ENCODE measurements around the gene TRIP10. TPM values are rescaled to one million over a fixed set of nuclear protein-coding genes. Genes with fewer than 3 reads are reported as not detected.
"Not testable (repeated sequence)": the region's sequence is repeated elsewhere in the genome, so short reads cannot be mapped to it uniquely, and the experiment has no call there.

The TRIP10 gene
- total and polyA plus RNA-seq, 11 donors, result 62.5 to 172 (median 85.8) TPM

DNA sequence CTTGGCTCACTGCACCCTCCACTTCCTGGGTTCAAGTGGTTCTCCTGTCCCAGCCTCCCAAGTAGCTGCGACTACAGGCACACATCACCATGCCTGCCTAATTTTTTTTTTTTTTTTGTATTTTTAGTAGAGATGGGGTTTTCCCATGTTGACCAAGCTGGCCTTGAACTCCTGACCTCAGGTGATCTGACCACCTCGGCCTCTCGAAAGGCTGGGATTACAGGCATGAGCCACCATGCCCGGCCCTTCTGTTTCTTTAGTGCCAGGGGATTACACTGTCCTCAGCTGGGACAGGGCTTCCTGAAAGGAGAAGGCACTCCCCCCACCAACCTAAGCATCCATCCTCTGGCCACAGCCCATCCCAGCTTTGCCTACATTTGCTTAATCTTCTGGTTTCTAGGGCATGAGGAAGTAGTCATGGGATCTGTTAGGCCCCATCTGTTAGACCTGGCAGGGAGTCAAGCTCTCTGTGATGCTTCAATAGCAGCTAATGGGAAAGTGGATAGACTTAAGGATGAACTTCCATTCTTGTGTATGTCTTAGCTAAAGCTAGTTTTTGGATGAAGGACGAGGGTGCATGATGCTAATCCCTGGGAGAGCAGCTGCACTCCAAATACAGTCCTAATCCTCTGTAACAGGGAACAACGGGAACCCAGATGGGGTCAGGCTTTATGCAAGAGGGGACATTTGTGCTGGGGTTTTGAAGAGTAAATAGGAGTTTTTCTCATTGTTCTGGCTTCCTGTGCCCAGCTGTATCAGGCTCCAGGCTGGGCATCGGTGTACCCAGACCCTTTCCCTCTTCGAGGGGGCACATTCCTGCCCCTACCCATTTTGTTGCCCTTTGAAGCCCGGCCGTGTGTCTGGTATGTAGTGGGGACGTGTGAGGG lies 35.6 kb downstream of the TRIP10 start:
- intact Hi-C loops (cut with DNase I), result loop anchor here in 1 of 10 donors (10.0 kb wide), 1 partner anchor 130 kb away; no protein-coding TSS in a partner anchor
- 75 to 84% (median 80%) methylated on average over 11 of the region's 11 CpGs for WGBS, 4 donors
- no peaks in the 10 kb centered on the region for H3K36me3 ChIP-seq
- H3K27me3 ChIP-seq, result peaks cover 0 to 6% (median 0%) of the 10 kb centered on the region in 9 donors
- H3K4me1 ChIP-seq, result peaks cover 0 to 18% (median 0%) of the 10 kb centered on the region in 12 donors
- ATAC-seq, result peak in 1 of 4 donors; percentile 32
- peak in 1 of 5 donors; percentile 36 for DNase-seq
- H3K9me3 ChIP-seq, result no peaks in the 10 kb centered on the region
- peak overlapping the region in 1 of 12 donors; percentile 12 for H3K4me3 ChIP-seq
- no peak overlapping the region for H3K27ac ChIP-seq
- TF ChIP-seq, protein P1, sequence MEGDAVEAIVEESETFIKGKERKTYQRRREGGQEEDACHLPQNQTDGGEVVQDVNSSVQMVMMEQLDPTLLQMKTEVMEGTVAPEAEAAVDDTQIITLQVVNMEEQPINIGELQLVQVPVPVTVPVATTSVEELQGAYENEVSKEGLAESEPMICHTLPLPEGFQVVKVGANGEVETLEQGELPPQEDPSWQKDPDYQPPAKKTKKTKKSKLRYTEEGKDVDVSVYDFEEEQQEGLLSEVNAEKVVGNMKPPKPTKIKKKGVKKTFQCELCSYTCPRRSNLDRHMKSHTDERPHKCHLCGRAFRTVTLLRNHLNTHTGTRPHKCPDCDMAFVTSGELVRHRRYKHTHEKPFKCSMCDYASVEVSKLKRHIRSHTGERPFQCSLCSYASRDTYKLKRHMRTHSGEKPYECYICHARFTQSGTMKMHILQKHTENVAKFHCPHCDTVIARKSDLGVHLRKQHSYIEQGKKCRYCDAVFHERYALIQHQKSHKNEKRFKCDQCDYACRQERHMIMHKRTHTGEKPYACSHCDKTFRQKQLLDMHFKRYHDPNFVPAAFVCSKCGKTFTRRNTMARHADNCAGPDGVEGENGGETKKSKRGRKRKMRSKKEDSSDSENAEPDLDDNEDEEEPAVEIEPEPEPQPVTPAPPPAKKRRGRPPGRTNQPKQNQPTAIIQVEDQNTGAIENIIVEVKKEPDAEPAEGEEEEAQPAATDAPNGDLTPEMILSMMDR (IDR thresholded peaks at IDR 0.05), result no peak
- no peak for TF ChIP-seq POLR2A (IDR thresholded peaks at IDR 0.05)

- H3K27ac ChIP-seq, ATAC-seq, H3K9me3 ChIP-seq, H3K4me3 ChIP-seq, H3K27me3 ChIP-seq, H3K36me3 ChIP-seq, DNase-seq: not testable (repeated sequence)
- H3K4me1 ChIP-seq, result peaks cover 0 to 21% (median 0%) of the 10 kb centered on the region in 12 donors
- intact Hi-C loops (cut with DNase I), result loop anchor here in 1 of 10 donors (10.0 kb wide), 1 partner anchor 131 kb away; no protein-coding TSS in a partner anchor
These were observed 36.6 kb downstream of the TRIP10 start for GRCh38 chr19:6776045-6776444.

DNA sequence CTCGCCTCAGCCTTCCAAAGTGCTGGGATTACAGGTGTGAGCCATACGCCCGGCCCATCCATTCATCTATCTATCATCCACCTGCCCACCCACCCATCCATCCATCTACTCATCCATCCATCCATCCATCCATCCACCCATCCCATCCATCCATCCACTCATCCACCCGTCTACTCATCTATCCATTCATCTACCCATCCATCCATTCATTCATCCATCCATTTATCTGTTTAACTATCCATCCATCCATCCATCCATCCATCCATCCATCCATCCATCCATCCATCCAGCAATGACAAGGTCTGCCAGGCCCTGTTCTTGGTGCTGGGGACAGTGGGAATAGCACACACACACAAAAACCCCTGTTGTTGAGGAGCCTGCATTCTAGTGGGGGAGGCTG lies 37.5 kb downstream of the TRIP10 start:
- ATAC-seq (no peak), DNase-seq (no peak)
- 86 to 90% (median 87%) methylated on average over 4 of the region's 4 CpGs for WGBS, 4 donors
- Histone ChIP-seq H3K36me3 (peaks cover 0 to 15% (median 0%) of the 10 kb centered on the region in 9 donors), H3K27me3 (peaks cover 0 to 4% (median 0%) of the 10 kb centered on the region in 9 donors), H3K4me1 (peaks cover 0 to 27% (median 0%) of the 10 kb centered on the region in 12 donors), H3K9me3 (no peaks in the 10 kb centered on the region), H3K4me3 (no peak overlapping the region), H3K27ac (no peak overlapping the region)
- intact Hi-C loops (cut with DNase I), result loop anchor here in 1 of 10 donors (10.0 kb wide), 1 partner anchor 132 kb away; no protein-coding TSS in a partner anchor
- TF ChIP-seq, protein P1 (IDR thresholded peaks at IDR 0.05), result no peak
- no peak for TF ChIP-seq POLR2A (IDR thresholded peaks at IDR 0.05)

- DNase-seq (no peak), ATAC-seq (no peak)
- intact Hi-C loops (cut with DNase I), result loop anchor here in 1 of 10 donors (10.0 kb wide), 1 partner anchor 133 kb away; no protein-coding TSS in a partner anchor
- peaks cover 0 to 19% (median 0%) of the 10 kb centered on the region in 9 donors for H3K36me3 ChIP-seq
- WGBS, 4 donors, result 78 to 97% (median 85%) methylated on average over 2 of the region's 2 CpGs
- H3K27ac ChIP-seq, result no peak overlapping the region
- peaks cover 0 to 27% (median 0%) of the 10 kb centered on the region in 12 donors for H3K4me1 ChIP-seq
- H3K27me3 ChIP-seq, result no peaks in the 10 kb centered on the region
- H3K4me3 ChIP-seq, result no peak overlapping the region
- H3K9me3 ChIP-seq, result no peaks in the 10 kb centered on the region
- TF ChIP-seq POLR2A (IDR thresholded peaks at IDR 0.05), result no peak
- TF ChIP-seq, protein P1 (IDR thresholded peaks at IDR 0.05), result no peak
These were observed 38.0 kb downstream of the TRIP10 start for GRCh38 chr19:6777434-6777833.

Measured in heart left ventricle (tissue), 16 donors.